SK-N-MC (cell line): Measurements from ENCODE around the gene RPUSD3.

Source experiments
- EZH2 ChIP-seq: fragments of 200-600 bp; sonication (generic); IDR thresholded peaks from one replicate; pipeline ENCODE4 v1.6.1; 2017; ENCODE audit warnings: antibody characterized with exemption
- FOXP2 ChIP-seq: optimal IDR thresholded peaks from 2 replicates; pipeline ENCODE3; 2011; ENCODE audit warnings: mild to moderate bottlenecking, moderate library complexity; ENCODE audit not compliant: insufficient read depth; ENCODE audit errors: extremely low read length, control extremely low read depth

GRCh38 chr3:9810846-9811245 lies 33.0 kb downstream of the RPUSD3 start:
- TF ChIP-seq FOXP2, result no peak
- no peak for TF ChIP-seq EZH2
